Kasumi-1 (cell line): ENCODE measurements around the gene CIB4.

Source experiments
- DNase-seq, 2 experiments: peaks; one replicate each; lab custom pipeline; 2025; lab: John Stamatoyannopoulos, UW

CIB4 gene

DNA sequence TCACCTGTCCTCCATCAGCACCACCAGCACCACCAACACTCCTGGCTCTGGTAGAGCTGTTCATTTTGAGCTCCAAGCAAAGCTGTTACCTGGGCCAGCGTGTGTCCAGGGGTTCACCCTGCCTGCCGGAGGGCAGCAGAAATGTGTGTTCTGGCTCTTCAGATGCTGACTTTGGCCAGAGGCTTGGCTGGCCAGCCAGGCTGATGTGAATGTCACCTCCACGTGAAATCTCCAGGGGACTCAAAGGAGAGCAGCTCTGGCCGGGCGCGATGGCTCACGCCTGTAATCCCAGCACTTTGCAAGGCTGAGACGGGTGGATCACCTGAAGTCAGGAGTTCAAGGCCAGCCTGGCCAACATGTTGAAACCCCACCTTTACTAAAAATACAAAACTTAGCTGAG is 33.5 kb downstream of the CIB4 start:
- DNase-seq = no peak

DNA sequence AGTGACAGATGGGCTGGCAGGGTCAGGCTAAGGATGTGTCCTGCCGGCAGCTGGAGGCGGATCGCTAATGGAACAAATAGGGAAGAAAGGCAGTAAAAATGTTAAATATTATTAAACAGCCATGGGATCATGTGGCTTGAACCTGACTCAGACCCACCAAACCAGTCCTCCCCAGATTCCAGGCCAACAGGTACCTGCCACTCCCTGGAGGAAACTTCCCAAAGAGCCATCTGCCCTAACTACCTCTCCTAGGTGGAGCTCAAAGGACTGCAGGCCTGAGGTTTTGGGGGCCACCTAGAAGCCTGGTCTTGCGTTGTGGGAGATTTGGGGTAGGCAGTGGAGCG is 34.3 kb downstream of the CIB4 start:
- no peak for DNase-seq

DNA sequence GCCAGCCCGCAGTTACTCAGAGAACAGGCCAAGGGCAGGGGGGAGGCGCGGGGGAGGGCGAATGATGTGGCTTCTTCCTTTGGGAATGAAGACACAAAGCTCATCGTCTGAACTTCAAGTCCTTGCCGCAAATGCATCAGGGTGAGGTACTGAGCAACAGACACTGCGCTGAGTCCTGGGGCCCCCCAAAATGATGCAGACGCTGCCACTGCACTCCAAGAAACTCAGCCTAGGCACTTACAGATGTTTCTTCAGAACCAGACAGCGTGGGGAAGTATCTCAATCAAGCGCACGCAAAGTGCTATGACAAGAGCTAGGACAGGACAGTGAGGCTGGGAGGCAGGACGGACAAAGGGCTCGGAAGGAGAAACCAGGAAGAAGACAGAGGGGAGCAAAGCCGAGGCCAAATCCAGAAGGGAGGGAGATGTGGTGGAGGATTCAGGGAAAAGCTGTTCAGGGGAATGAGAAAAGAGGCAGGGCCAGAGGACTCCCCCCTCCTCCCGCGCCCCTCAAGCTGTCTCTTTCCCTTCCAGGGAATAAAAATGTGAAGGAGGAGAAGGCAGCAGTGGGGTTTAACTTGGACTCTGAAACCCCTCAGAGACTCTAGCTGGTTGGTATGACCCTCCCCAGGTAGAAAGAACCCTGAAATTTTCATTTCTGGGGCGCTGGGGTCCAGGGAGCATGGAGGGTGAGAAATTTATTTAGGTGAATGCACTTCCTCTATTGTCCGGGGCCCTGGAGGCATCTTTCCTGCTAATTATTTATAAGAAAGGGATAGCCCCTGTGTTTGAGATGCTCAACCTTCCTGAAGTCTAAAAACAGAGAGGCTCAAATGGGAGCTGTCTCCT is 34.9 kb downstream of the CIB4 start:
- DNase-seq = no peak

- peak; percentile 53 to 72 for DNase-seq
Measured at GRCh38 chr2:26605195-26605998, 35.8 kb downstream of the CIB4 start.

GRCh38 chr2:26602575-26602974 is 38.6 kb downstream of the CIB4 start:
- DNase-seq = no peak

- DNase-seq = no peak
Measured at GRCh38 chr2:26599387-26599786, 41.8 kb downstream of the CIB4 start.

- DNase-seq = peak in 1 of 2 experiments; percentile 17
Measured at GRCh38 chr2:26598996-26599373, 42.2 kb downstream of the CIB4 start.

DNA sequence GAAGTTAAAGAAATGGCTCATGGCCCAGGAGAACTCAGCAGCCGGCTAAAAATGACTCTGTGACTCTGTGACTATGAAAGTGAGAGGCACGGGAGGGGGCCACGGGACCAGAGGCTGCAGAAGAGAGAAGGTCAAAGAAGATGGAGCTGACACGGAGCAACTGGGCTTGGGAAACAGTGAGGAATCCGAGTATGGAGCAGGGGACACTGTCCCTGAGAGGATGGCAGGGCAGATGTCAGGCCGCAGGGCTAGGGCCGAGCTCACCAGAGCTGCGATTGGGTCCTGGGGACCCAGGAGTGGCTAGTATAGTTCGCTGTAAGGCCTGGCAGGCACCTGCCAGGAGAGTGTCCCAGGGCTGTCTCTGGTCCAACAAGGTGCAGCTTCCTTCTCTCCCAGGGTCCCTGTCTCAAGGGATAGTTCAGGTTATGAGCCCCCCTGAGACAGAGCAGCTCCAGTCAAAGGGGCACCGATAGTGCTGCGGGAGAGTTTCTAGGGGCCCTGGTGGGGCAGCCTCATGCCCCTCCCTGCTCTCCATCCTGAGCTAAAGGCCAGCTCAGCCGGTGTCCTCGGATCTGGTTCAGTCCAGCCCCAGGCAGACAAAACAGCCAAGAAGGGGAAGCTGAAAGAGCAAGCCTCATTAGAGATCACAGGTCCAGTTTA is 42.7 kb downstream of the CIB4 start:
- DNase-seq = no peak

DNA sequence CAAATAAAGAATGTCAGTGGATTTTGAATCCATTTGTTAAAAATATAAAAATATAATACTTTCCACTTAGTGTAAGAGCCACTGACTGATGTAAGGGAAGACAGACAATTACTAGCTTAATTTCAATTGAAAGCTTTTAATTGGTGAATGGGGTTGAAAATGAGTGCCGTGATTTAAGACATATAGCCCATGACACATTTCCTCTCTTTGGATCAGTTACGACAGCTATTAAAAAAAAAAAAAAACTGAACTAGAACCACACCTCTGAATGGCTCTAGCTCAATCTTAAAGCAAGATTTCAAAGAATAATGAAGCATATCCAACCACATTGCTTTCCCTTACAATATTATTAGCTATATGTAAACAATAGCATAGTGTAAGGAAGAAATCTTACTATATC is 44.0 kb downstream of the CIB4 start:
- no peak for DNase-seq

GRCh38 chr2:26595146-26595545 is 46.0 kb downstream of the CIB4 start:
- DNase-seq = no peak

- no peak for DNase-seq
Measured at GRCh38 chr2:26591619-26592505, 49.3 kb downstream of the CIB4 start.

GRCh38 chr2:26590980-26591618 is 50.1 kb downstream of the CIB4 start:
- no peak for DNase-seq

- DNase-seq = no peak
Measured at GRCh38 chr2:26590508-26590907, 50.7 kb downstream of the CIB4 start.

GRCh38 chr2:26588576-26588975 is 52.6 kb downstream of the CIB4 start:
- DNase-seq = no peak

DNA sequence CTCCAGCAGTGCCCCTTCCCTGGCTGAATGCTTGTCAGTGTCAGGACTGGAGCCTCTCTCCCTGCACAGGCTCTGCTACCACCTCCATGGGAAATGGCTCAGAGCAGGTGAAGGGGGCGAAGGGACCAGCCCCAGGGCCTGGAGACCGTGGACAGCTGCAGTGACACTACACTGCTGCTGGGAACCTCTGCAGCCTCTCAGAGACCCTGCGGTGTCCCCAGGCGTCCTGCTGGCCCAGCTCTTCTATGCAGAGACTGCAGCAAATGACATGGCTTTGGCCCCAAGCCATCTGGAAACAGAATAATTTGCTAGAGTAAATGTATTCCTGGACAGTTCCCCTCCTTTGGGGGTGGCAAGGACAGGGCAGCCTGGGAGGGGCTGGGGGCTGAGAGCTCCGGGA is 53.2 kb downstream of the CIB4 start:
- DNase-seq = no peak

- no peak for DNase-seq
Measured at GRCh38 chr2:26585966-26586365, 55.2 kb downstream of the CIB4 start.

GRCh38 chr2:26585100-26585499 is 56.1 kb downstream of the CIB4 start:
- DNase-seq = no peak

DNA sequence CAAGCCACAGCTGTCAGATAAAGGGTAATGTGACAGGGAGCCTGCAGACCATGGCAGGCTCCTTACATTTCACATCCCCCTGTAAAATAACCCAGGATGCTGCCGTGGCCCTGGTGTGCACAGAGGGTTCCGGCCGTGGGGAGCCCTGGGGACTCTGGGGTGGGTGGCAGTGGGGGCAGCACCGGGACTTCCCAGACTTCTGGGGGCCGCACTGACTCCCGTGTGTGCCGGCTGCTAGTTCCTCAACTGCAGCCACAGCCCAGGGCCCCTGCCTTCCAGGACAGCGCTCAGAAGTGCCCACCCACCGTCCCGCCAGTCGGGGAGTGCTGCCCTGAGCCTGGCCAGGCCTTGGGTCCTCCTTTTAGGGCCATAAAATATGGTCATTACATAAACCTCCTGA is 56.5 kb downstream of the CIB4 start:
- DNase-seq = no peak

GRCh38 chr2:26584191-26584590 is 57.0 kb downstream of the CIB4 start:
- no peak for DNase-seq

GRCh38 chr2:26583381-26583911 is 57.7 kb downstream of the CIB4 start:
- DNase-seq = no peak

DNA sequence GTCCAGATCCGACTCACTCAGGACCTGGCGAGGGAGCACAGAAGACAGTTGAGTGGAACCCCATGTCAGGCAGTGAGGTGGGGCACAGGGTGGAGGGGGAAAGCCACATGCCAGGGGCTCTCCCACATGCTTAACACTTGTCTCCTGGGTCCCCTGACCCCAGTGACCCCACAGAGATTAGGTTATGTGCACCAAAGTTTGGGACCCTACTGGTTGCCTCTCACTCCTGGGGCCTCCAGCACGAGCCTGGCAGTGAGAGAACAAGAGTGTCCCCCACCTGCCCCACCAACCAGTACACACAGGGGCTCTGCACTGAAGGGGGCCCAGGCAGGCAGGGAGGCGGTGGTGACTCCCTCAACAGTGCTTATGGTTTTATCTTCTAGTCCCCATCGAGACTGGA is 58.3 kb downstream of the CIB4 start:
- no peak for DNase-seq
